ENCODE measurements around the gene ADAM12.

ADAM12 gene

DNA sequence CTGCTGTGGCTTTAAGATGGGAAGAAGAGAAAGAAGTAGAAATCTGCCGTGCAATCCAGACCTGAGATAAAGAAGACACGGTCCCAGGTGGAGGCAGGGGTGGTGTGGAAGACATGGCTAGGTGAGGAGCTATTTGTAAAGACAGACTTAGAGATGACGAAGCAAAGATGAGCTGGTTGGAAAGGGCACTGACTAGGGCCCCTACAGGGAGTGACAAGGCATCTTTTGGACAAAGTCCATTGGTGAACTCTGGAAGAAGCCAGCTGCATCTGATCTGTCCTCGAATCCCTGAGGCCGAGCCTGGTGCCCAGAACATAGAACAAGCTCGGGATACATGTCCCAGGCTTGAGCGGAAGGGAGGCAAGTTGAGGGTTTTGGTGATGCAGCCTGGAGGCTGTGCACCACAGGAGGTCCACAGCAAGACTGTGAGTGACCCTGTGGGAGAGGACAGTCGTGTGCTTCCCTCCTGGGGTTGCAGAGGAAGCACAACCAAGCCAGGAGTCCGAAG, 191.2 kb downstream of the ADAM12 start:
- DNase-seq (ENCODE audit: low spot score) = no peak
- TF ChIP-seq, protein P1, sequence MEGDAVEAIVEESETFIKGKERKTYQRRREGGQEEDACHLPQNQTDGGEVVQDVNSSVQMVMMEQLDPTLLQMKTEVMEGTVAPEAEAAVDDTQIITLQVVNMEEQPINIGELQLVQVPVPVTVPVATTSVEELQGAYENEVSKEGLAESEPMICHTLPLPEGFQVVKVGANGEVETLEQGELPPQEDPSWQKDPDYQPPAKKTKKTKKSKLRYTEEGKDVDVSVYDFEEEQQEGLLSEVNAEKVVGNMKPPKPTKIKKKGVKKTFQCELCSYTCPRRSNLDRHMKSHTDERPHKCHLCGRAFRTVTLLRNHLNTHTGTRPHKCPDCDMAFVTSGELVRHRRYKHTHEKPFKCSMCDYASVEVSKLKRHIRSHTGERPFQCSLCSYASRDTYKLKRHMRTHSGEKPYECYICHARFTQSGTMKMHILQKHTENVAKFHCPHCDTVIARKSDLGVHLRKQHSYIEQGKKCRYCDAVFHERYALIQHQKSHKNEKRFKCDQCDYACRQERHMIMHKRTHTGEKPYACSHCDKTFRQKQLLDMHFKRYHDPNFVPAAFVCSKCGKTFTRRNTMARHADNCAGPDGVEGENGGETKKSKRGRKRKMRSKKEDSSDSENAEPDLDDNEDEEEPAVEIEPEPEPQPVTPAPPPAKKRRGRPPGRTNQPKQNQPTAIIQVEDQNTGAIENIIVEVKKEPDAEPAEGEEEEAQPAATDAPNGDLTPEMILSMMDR (IDR thresholded peaks at IDR 0.05; ENCODE audit: extremely low read depth, missing control alignments) = no peak

GRCh38 chr10:126196281-126196680, 192.0 kb downstream of the ADAM12 start:
- DNase-seq (ENCODE audit: low spot score) = no peak
- TF ChIP-seq, protein P1 (IDR thresholded peaks at IDR 0.05; ENCODE audit: extremely low read depth, missing control alignments) = no peak

DNA sequence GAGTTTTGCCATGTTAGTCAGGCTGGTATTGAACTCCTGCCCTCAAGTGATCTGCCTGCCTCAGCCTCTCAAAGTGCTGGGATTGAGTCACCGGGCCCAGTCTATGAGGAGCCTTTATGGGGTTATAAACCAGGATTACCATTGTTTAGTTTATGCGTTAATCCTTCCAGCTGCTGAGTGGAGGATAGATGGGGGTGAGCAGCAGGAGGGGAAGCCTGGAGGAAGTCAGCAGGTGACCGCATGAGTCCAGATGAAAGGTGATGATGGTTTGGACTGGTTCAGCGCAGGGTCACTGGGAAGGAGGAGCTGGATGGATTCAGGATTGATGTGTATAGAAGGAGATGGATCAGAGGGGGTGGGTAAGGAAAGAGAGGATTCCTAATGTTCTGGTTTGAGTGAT, 197.1 kb downstream of the ADAM12 start:
- no peak for DNase-seq (ENCODE audit: low spot score)
- TF ChIP-seq, protein P1 (IDR thresholded peaks at IDR 0.05; ENCODE audit: extremely low read depth, missing control alignments) = no peak

GRCh38 chr10:126188679-126189200, 199.5 kb downstream of the ADAM12 start:
- TF ChIP-seq, protein P1 (IDR thresholded peaks at IDR 0.05; ENCODE audit: extremely low read depth, missing control alignments) = no peak
- DNase-seq (ENCODE audit: low spot score) = no peak

- TF ChIP-seq, protein P1 (IDR thresholded peaks at IDR 0.05; ENCODE audit: extremely low read depth, missing control alignments) = no peak
- no peak for DNase-seq (ENCODE audit: low spot score)
Measured at GRCh38 chr10:126187399-126187798, 200.9 kb downstream of the ADAM12 start.

- no peak for DNase-seq (ENCODE audit: low spot score)
- TF ChIP-seq, protein P1 (IDR thresholded peaks at IDR 0.05; ENCODE audit: extremely low read depth, missing control alignments) = no peak
Measured at GRCh38 chr10:126186766-126187165, 201.5 kb downstream of the ADAM12 start.

DNA sequence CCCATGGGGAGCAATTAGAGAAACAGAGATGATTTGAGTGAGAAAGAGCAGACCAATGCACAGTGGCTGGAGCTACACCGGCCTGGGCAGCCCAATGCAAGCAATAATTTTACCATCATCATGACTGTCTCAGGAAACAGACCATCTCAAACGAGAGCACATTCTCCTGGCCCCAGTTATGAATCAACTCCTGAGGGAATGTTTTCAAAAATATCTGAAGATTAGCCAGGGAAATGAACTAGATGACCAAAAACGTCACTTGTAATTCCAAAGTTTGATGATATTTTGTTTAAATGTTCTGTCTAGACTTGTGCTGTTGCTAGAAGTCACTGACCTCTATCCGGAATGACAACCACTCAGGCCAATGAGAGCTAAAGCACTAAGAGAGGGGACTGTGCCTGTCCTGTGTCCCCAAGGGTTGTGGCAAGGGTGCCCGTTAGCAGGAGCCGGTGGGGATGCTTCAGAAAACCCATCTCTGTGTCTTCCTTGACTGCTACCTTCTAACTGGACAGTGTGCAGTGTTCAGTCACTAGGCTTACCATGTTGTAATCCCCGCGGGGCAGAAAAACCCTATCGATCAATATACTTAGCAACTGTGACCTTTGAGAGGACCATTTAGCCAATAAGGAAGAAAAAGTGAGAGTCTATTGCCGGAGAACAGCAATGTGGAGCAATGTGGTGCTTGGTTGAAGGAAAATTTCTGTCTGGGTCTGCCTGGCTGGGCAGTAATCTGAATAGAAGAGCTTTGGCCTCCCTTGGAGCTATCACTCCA, 202.4 kb downstream of the ADAM12 start:
- TF ChIP-seq, protein P1 (IDR thresholded peaks at IDR 0.05; ENCODE audit: extremely low read depth, missing control alignments) = no peak
- DNase-seq (ENCODE audit: low spot score) = no peak
